HEK293 (cell line): ENCODE data around the gene TRUB1.
A peak's percentile ranks its signal among the peaks of the same experiment; 100 is the strongest.

Experiments used
- CTCF ChIA-PET: fragments of 350-600 bp; formaldehyde crosslinking; extraction: SDS; loops from one replicate; lab custom pipeline; 2021; ENCODE audit warnings: antibody characterized with exemption; lab: Yijun Ruan, JAX
- POLR2A ChIA-PET: fragments of 300-600 bp; formaldehyde crosslinking; extraction: SDS; loops from one replicate; lab custom pipeline; 2020; ENCODE audit warnings: antibody characterized with exemption, inconsistent platforms; lab: Yijun Ruan, JAX
- H3K27ac ChIP-seq: fragments of 200-500 bp; sonication (Bioruptor generic); 2 replicates; pipeline ENCODE4 v1.5.1; 2014; ENCODE audit warnings: low read depth, low read length, control low read depth, inconsistent platforms; ENCODE audit errors: extremely low read depth
- H3K36me3 ChIP-seq, 2 experiments: fragments of 200-500 bp in 1 of 2; sonication (Bioruptor generic) in 1 of 2; 1 replicate in 1 of 2; 2 replicates in 1 of 2; pipeline ENCODE4 v1.5.1; 2014 to 2017; ENCODE audit warnings: inconsistent platforms in 2 of 2, low read length in 2 of 2; ENCODE audit not compliant: control insufficient read depth in 2 of 2, insufficient read depth in 1 of 2
- H3K4me1 ChIP-seq: fragments of 200-500 bp; sonication (Bioruptor generic); 2 replicates; pipeline ENCODE4 v1.5.1; 2014; ENCODE audit warnings: mild to moderate bottlenecking, low read length, inconsistent platforms; ENCODE audit not compliant: control insufficient read depth, insufficient read depth
- H3K4me3 ChIP-seq: 2 replicates; pipeline ENCODE4 v1.5.1; 2011; ENCODE audit warnings: low read depth, mild to moderate bottlenecking, control low read depth, low read length, moderate library complexity
- H3K9me3 ChIP-seq: fragments of 200-500 bp; sonication (Bioruptor generic); 2 replicates; pipeline ENCODE4 v1.5.1; 2014; ENCODE audit warnings: low read depth, low read length, inconsistent platforms; ENCODE audit not compliant: control insufficient read depth, insufficient read depth
- FEZF1 ChIP-seq: fragments of 450-650 bp; formaldehyde crosslinking; IDR thresholded peaks from 2 replicates; pipeline ENCODE4 v1.5.1; 2016; ENCODE audit warnings: missing biosample characterization, missing genetic modification characterization
- KLF8 ChIP-seq: fragments of 450-650 bp; formaldehyde crosslinking; IDR thresholded peaks from 2 replicates; pipeline ENCODE4 v1.5.1; 2016; ENCODE audit warnings: missing biosample characterization, missing genetic modification characterization
- KLF9 ChIP-seq: fragments of 450-650 bp; formaldehyde crosslinking; IDR thresholded peaks from 2 replicates; pipeline ENCODE4 v1.5.1; 2016; ENCODE audit warnings: missing biosample characterization, missing genetic modification characterization, low read depth
- OVOL3 ChIP-seq: fragments of 450-650 bp; formaldehyde crosslinking; IDR thresholded peaks from 2 replicates; pipeline ENCODE4 v1.5.1; 2016; ENCODE audit warnings: missing biosample characterization, missing genetic modification characterization
- ZBTB20 ChIP-seq: fragments of 450-650 bp; formaldehyde crosslinking; IDR thresholded peaks from 2 replicates; pipeline ENCODE4 v1.5.1; 2016; ENCODE audit warnings: missing biosample characterization, missing genetic modification characterization
- ZNF16 ChIP-seq: fragments of 450-650 bp; formaldehyde crosslinking; IDR thresholded peaks from 2 replicates; pipeline ENCODE4 v1.5.1; 2016; ENCODE audit warnings: low read depth, missing biosample characterization, missing genetic modification characterization
- ZNF239 ChIP-seq: fragments of 450-650 bp; formaldehyde crosslinking; IDR thresholded peaks from 2 replicates; pipeline ENCODE4 v1.5.1; 2016; ENCODE audit warnings: missing biosample characterization, missing genetic modification characterization
- ZNF274 ChIP-seq, 2 experiments: fragments of 200-500 bp in 1 of 2; fragments of 450-650 bp in 1 of 2; sonication (Bioruptor generic) in 1 of 2; formaldehyde crosslinking in 1 of 2; IDR thresholded peaks; 2 replicates each; pipeline versions ENCODE4 v1.5.1 to v1.6.1; 2014 to 2016; ENCODE audit warnings: borderline replicate concordance in 1 of 2, inconsistent platforms in 1 of 2, low read length in 1 of 2, missing biosample characterization in 1 of 2, missing genetic modification characterization in 1 of 2
- ZNF324 ChIP-seq: fragments of 450-650 bp; formaldehyde crosslinking; IDR thresholded peaks from 2 replicates; pipeline ENCODE4 v1.5.1; 2016; ENCODE audit warnings: missing biosample characterization, missing genetic modification characterization
- ZNF350 ChIP-seq: fragments of 450-650 bp; formaldehyde crosslinking; IDR thresholded peaks from 2 replicates; pipeline ENCODE4 v1.5.0; 2017; ENCODE audit warnings: missing biosample characterization, mild to moderate bottlenecking, missing genetic modification characterization
- ZNF48 ChIP-seq: fragments of 450-650 bp; formaldehyde crosslinking; IDR thresholded peaks from 2 replicates; pipeline ENCODE4 v1.5.1; 2016; ENCODE audit warnings: missing biosample characterization, missing genetic modification characterization
- ZNF510 ChIP-seq: fragments of 450-650 bp; formaldehyde crosslinking; IDR thresholded peaks from 2 replicates; pipeline ENCODE4 v1.5.1; 2018; ENCODE audit warnings: mild to moderate bottlenecking, missing genetic modification characterization, missing biosample characterization; ENCODE audit not compliant: insufficient replicate concordance
- ZNF548 ChIP-seq: fragments of 450-650 bp; formaldehyde crosslinking; IDR thresholded peaks from 2 replicates; pipeline ENCODE4 v1.5.1; 2016; ENCODE audit warnings: missing biosample characterization, missing genetic modification characterization
- ZNF561 ChIP-seq: fragments of 450-650 bp; IDR thresholded peaks from 2 replicates; pipeline ENCODE4 v1.5.1; 2018; ENCODE audit warnings: missing biosample characterization, missing genetic modification characterization, borderline replicate concordance
- ZNF785 ChIP-seq: fragments of 450-650 bp; formaldehyde crosslinking; IDR thresholded peaks from 2 replicates; pipeline ENCODE4 v1.5.1; 2016; ENCODE audit warnings: missing biosample characterization, missing genetic modification characterization
- TF ChIP-seq, protein P1 (sequence below): fragments of 450-650 bp; formaldehyde crosslinking; IDR thresholded peaks from 2 replicates; pipeline ENCODE4 v1.5.1; 2017; ENCODE audit warnings: missing biosample characterization, missing genetic modification characterization
- TF ChIP-seq, protein P2 (sequence below): fragments of 450-650 bp; formaldehyde crosslinking; IDR thresholded peaks from 2 replicates; pipeline ENCODE4 v1.5.1; 2016; ENCODE audit warnings: missing biosample characterization, missing genetic modification characterization, low read depth
- TF ChIP-seq, protein P3 (sequence below): fragments of 450-650 bp; formaldehyde crosslinking; IDR thresholded peaks from 2 replicates; pipeline ENCODE4 v1.5.1; 2016; ENCODE audit warnings: missing biosample characterization, missing genetic modification characterization
- TF ChIP-seq, protein P4 (sequence below): sonication (generic); formaldehyde crosslinking; IDR thresholded peaks from 2 replicates; pipeline ENCODE4 v1.8.1; 2022; ENCODE audit warnings: mild to moderate bottlenecking, moderate library complexity, missing genetic modification reagents
- TF ChIP-seq, protein P5 (sequence below): fragments of 450-650 bp; formaldehyde crosslinking; IDR thresholded peaks from 2 replicates; pipeline ENCODE4 v1.5.1; 2016; ENCODE audit warnings: missing biosample characterization, missing genetic modification characterization
- TF ChIP-seq, protein P6 (sequence below): IDR thresholded peaks from 2 replicates; pipeline ENCODE4 v1.6.1; 2011; ENCODE audit warnings: mild to moderate bottlenecking, low read depth, low read length, borderline replicate concordance

Gene TRUB1

DNA sequence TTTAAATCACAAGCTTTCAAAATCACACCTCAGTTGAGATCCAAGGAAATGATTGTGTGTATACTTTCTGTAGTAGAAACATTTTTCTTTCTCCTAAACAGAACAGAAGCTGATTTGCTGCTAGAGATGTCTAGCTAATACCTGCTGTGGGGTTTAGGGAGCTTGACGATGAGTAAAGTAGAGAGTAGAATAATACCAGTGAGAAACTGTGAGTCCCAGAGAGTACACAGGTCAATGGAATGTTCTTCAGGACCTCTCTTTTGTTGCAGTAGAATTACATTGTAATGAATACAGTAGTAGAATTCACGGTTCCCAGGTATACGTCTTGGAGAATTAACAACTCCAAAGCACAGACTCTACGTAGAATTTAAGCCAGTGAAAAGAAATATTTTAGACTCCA is 18.0 kb downstream of the TRUB1 start (continued):
- no peak for TF ChIP-seq ZNF548
- TF ChIP-seq OVOL3 (tag by site-specific recombination), result no peak
- no peak for TF ChIP-seq ZNF785 (tag by site-specific recombination)
- no peak for TF ChIP-seq FEZF1 (tag by site-specific recombination)

DNA sequence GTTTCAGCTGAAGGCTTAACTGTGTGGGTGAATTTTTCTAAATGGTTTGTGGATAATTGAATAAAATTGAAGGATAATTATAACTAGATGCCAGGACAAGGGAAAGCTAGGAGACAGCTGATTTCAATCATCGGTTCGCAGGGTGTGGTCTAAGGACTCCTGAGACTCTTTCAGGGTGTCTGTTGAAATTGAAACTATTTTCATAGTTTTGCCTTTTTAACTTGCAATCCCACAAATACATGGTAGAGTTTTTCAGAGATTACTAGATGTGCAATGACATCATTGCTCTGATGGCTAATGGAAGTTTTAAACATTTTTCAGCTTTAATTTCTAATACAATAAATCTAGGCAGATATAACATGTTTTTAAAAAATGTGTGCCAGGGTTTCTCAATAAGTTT is 18.5 kb downstream of the TRUB1 start:
- ChIA-PET POLR2A (no interaction called here), CTCF (no interaction called here)
- Histone ChIP-seq H3K36me3 (peaks cover 10 to 13% of the 10 kb centered on the region in 2 experiments), H3K4me3 (no peak overlapping the region), H3K27ac (no peak overlapping the region), H3K4me1 (no peaks in the 10 kb centered on the region), H3K9me3 (no peaks in the 10 kb centered on the region)
- TF ChIP-seq, protein P1, sequence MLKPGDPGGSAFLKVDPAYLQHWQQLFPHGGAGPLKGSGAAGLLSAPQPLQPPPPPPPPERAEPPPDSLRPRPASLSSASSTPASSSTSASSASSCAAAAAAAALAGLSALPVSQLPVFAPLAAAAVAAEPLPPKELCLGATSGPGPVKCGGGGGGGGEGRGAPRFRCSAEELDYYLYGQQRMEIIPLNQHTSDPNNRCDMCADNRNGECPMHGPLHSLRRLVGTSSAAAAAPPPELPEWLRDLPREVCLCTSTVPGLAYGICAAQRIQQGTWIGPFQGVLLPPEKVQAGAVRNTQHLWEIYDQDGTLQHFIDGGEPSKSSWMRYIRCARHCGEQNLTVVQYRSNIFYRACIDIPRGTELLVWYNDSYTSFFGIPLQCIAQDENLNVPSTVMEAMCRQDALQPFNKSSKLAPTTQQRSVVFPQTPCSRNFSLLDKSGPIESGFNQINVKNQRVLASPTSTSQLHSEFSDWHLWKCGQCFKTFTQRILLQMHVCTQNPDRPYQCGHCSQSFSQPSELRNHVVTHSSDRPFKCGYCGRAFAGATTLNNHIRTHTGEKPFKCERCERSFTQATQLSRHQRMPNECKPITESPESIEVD (tag by site-specific recombination), result 0 out of 2 replicates have a peak, but pooled peaks have one; percentile 9
- TF ChIP-seq ZNF561 (no peak), KLF9 (no peak)
- TF ChIP-seq, protein P2, sequence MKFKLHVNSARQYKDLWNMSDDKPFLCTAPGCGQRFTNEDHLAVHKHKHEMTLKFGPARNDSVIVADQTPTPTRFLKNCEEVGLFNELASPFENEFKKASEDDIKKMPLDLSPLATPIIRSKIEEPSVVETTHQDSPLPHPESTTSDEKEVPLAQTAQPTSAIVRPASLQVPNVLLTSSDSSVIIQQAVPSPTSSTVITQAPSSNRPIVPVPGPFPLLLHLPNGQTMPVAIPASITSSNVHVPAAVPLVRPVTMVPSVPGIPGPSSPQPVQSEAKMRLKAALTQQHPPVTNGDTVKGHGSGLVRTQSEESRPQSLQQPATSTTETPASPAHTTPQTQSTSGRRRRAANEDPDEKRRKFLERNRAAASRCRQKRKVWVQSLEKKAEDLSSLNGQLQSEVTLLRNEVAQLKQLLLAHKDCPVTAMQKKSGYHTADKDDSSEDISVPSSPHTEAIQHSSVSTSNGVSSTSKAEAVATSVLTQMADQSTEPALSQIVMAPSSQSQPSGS (tag by site-specific recombination), result 0 out of 2 replicates have a peak, but pooled peaks have one; percentile 35

DNA sequence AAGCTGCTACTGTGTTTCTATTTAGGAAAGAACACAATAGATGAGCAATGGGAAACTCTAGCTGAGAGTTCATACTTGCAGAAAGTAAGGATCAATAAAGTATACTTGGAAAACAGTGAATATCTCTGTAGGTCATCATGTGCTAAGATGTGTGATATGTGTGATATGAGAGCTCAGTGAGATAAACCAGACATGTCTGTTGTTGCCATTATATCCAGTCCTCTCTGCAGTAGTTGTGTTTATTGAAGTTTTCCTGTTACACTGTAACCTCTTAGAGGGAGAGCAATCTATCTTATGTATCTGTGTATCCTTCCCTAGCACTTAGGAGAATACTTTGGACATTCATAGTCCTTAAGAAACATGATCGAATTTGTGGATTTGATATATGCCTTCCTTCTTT is 19.1 kb downstream of the TRUB1 start:
- H3K4me1 ChIP-seq, result no peaks in the 10 kb centered on the region
- CTCF ChIA-PET, result interaction anchor here (1.4 kb wide), 1 partner anchor 78 kb away, joined by 5 read pairs; no protein-coding TSS in a partner anchor
- POLR2A ChIA-PET, result no interaction called here
- no peaks in the 10 kb centered on the region for H3K9me3 ChIP-seq
- H3K4me3 ChIP-seq, result no peak overlapping the region
- H3K27ac ChIP-seq, result no peak overlapping the region
- peaks cover 7 to 15% of the 10 kb centered on the region in 2 experiments for H3K36me3 ChIP-seq
- TF ChIP-seq ZNF274 (IDR thresholded peaks at IDR 0.05; ENCODE audit: low read length) (no peak), ZNF274 (tag by site-specific recombination; IDR thresholded peaks at IDR 0.05; ENCODE audit: borderline replicate concordance) (no peak), ZNF510 (tag by site-specific recombination) (no peak), ZBTB20 (tag by site-specific recombination) (no peak), ZNF324 (no peak)
- TF ChIP-seq, protein P3, sequence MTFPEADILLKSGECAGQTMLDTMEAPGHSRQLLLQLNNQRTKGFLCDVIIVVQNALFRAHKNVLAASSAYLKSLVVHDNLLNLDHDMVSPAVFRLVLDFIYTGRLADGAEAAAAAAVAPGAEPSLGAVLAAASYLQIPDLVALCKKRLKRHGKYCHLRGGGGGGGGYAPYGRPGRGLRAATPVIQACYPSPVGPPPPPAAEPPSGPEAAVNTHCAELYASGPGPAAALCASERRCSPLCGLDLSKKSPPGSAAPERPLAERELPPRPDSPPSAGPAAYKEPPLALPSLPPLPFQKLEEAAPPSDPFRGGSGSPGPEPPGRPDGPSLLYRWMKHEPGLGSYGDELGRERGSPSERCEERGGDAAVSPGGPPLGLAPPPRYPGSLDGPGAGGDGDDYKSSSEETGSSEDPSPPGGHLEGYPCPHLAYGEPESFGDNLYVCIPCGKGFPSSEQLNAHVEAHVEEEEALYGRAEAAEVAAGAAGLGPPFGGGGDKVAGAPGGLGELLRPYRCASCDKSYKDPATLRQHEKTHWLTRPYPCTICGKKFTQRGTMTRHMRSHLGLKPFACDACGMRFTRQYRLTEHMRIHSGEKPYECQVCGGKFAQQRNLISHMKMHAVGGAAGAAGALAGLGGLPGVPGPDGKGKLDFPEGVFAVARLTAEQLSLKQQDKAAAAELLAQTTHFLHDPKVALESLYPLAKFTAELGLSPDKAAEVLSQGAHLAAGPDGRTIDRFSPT, result no peak

DNA sequence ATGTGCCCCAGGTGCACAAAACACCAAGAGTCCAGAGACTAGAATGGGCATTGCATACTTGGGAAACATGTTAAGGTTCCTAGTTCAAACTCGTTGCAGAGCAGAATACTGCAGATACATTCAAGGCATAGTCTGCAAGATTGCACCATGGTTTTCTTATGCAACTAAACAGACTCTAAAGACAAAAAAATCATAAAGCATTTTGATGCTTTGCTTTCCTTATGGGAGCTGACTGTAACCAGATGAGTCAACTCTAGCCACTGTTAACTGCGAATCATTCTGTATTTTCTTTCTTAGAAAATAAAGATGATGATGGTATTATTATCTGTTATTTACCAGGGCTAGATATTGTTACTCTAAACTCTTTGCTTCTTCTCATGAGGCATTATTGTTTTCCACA is 19.7 kb downstream of the TRUB1 start:
- Histone ChIP-seq H3K4me1 (no peaks in the 10 kb centered on the region), H3K27ac (no peak overlapping the region), H3K4me3 (no peak overlapping the region), H3K36me3 (peaks cover 4 to 16% of the 10 kb centered on the region in 2 experiments), H3K9me3 (no peaks in the 10 kb centered on the region)
- ChIA-PET CTCF (interaction anchor here (1.4 kb wide), 1 partner anchor 79 kb away, joined by 5 read pairs; no protein-coding TSS in a partner anchor), POLR2A (no interaction called here)
- no peak for TF ChIP-seq KLF8 (tag by site-specific recombination)
- no peak for TF ChIP-seq ZNF239 (tag by site-specific recombination)
- TF ChIP-seq ZNF16 (tag by site-specific recombination), result no peak
- TF ChIP-seq, protein P4, sequence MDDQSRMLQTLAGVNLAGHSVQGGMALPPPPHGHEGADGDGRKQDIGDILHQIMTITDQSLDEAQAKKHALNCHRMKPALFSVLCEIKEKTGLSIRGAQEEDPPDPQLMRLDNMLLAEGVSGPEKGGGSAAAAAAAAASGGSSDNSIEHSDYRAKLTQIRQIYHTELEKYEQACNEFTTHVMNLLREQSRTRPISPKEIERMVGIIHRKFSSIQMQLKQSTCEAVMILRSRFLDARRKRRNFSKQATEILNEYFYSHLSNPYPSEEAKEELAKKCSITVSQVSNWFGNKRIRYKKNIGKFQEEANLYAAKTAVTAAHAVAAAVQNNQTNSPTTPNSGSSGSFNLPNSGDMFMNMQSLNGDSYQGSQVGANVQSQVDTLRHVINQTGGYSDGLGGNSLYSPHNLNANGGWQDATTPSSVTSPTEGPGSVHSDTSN (CRISPR knock-in tag), result no peak
- TF ChIP-seq ZNF48 (tag by site-specific recombination), result no peak
- TF ChIP-seq, protein P5, sequence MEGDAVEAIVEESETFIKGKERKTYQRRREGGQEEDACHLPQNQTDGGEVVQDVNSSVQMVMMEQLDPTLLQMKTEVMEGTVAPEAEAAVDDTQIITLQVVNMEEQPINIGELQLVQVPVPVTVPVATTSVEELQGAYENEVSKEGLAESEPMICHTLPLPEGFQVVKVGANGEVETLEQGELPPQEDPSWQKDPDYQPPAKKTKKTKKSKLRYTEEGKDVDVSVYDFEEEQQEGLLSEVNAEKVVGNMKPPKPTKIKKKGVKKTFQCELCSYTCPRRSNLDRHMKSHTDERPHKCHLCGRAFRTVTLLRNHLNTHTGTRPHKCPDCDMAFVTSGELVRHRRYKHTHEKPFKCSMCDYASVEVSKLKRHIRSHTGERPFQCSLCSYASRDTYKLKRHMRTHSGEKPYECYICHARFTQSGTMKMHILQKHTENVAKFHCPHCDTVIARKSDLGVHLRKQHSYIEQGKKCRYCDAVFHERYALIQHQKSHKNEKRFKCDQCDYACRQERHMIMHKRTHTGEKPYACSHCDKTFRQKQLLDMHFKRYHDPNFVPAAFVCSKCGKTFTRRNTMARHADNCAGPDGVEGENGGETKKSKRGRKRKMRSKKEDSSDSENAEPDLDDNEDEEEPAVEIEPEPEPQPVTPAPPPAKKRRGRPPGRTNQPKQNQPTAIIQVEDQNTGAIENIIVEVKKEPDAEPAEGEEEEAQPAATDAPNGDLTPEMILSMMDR (tag by site-specific recombination), result no peak
- TF ChIP-seq, protein P6, sequence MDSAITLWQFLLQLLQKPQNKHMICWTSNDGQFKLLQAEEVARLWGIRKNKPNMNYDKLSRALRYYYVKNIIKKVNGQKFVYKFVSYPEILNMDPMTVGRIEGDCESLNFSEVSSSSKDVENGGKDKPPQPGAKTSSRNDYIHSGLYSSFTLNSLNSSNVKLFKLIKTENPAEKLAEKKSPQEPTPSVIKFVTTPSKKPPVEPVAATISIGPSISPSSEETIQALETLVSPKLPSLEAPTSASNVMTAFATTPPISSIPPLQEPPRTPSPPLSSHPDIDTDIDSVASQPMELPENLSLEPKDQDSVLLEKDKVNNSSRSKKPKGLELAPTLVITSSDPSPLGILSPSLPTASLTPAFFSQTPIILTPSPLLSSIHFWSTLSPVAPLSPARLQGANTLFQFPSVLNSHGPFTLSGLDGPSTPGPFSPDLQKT, result no peak
- no peak for TF ChIP-seq ZNF350 (tag by site-specific recombination)
